GM12878 (cell line): ENCODE data around the gene RERE. TPM values are rescaled to one million over a fixed set of nuclear protein-coding genes. Genes with fewer than 3 reads are reported as not detected.

ENCODE experiments used
- ATAC-seq: fragments of 200-7000 bp; cut with Tn5 transposase; 3 replicates; pipeline ENCODE4 v1.9.1; 2020; ENCODE audit warnings: mild to moderate bottlenecking, moderate library complexity
- BruUV-seq: library from RNA; stranded (reverse); fragments of 400-500 nt; replicated peaks from 2 replicates; lab custom pipeline; 2021; lab: Mats Ljungman, UMichigan
- CTCF ChIA-PET: fragments of 300-600 bp; sonication (Branson Sonifier 250); formaldehyde crosslinking; extraction: SDS; loops from one replicate; lab custom pipeline; 2021; ENCODE audit warnings: inconsistent platforms; lab: Yijun Ruan, JAX
- POLR2A ChIA-PET: fragments of 350-600 bp; formaldehyde crosslinking; extraction: SDS; loops from one replicate; lab custom pipeline; 2021; ENCODE audit warnings: inconsistent platforms; lab: Charles Lee
- RAD21 ChIA-PET: fragments of 300-600 bp; sonication (Branson Sonifier 250); formaldehyde crosslinking; loops from one replicate; lab custom pipeline; 2023; ENCODE audit warnings: antibody characterized with exemption; ENCODE audit not compliant: unreplicated experiment; lab: Charles Lee
- SMC1A ChIA-PET: fragments of 300-600 bp; sonication (Branson Sonifier 250); formaldehyde crosslinking; loops from one replicate; lab custom pipeline; 2023; ENCODE audit not compliant: unreplicated experiment, uncharacterized antibody; lab: Charles Lee
- DNase-seq: peaks from one replicate; pipeline ENCODE4 v3.0.0-alpha.2; 2011; ENCODE audit warnings: low read depth, low spot score
- FAIRE-seq: peaks from 3 replicates; lab custom pipeline; 2011; peaks lifted over from hg19 to GRCh38; lab: Jason Lieb, UNC
- H2AFZ ChIP-seq: 2 replicates; pipeline ENCODE4 v1.6.0; 2011; ENCODE audit warnings: low read depth, low read length, control low read depth; ENCODE audit not compliant: control insufficient read depth
- H3K27ac ChIP-seq: 2 replicates; pipeline ENCODE4 v1.5.1; 2011; ENCODE audit warnings: control low read depth; ENCODE audit not compliant: control insufficient read depth, insufficient read depth
- H3K27me3 ChIP-seq, 2 experiments: replicated peaks in 1 of 2; 2 replicates each; pipeline versions ENCODE4 v1.6.0 to v1.6.1; 2011; ENCODE audit warnings: low read length in 1 of 2; ENCODE audit not compliant: control insufficient read depth in 2 of 2, insufficient read depth in 2 of 2
- H3K36me3 ChIP-seq, 2 experiments: 2 replicates each; pipeline ENCODE4 v1.5.1; 2011; ENCODE audit warnings: low read length in 1 of 2; ENCODE audit not compliant: control insufficient read depth in 2 of 2, insufficient read depth in 2 of 2
- H3K4me1 ChIP-seq: 2 replicates; pipeline ENCODE4 v1.6.1; 2011; ENCODE audit warnings: mild to moderate bottlenecking, low read length, moderate library complexity, mixed read lengths; ENCODE audit not compliant: control insufficient read depth, insufficient read depth
- H3K4me2 ChIP-seq: 2 replicates; pipeline ENCODE4 v1.6.0; 2011; ENCODE audit warnings: control low read depth; ENCODE audit not compliant: control insufficient read depth, insufficient read depth
- H3K4me3 ChIP-seq: fragments of 200-600 bp; sonication (generic); 2 replicates; pipeline ENCODE4 v1.5.1; 2016
- H3K79me2 ChIP-seq: 2 replicates; pipeline ENCODE4 v1.6.0; 2011; ENCODE audit warnings: low read length; ENCODE audit not compliant: control insufficient read depth, insufficient read depth
- H3K9ac ChIP-seq: 2 replicates; pipeline ENCODE4 v1.8.0; 2011; ENCODE audit warnings: low read length, control low read depth, mixed read lengths; ENCODE audit not compliant: control insufficient read depth, insufficient read depth
- H3K9me3 ChIP-seq: replicated peaks from 3 replicates; pipeline ENCODE4 v1.5.1; 2011; ENCODE audit warnings: mild to moderate bottlenecking, low read length; ENCODE audit not compliant: control insufficient read depth, insufficient read depth
- H4K20me1 ChIP-seq: 2 replicates; pipeline ENCODE4 v1.6.0; 2011; ENCODE audit not compliant: control insufficient read depth, insufficient read depth
- ATF2 ChIP-seq: IDR thresholded peaks from 2 replicates; pipeline ENCODE4 v1.6.1; 2012; ENCODE audit warnings: low read length, inconsistent platforms
- BMI1 ChIP-seq: fragments of 450-650 bp; IDR thresholded peaks from 2 replicates; pipeline ENCODE4 v1.6.1; 2016; ENCODE audit warnings: mild to moderate bottlenecking, moderate library complexity, borderline replicate concordance
- CHD1 ChIP-seq: IDR thresholded peaks from 2 replicates; pipeline ENCODE4 v1.6.1; 2012; ENCODE audit warnings: low read depth, low read length, improper control_type of control experiment
- DPF2 ChIP-seq: fragments of 450-650 bp; IDR thresholded peaks from 2 replicates; pipeline ENCODE4 v1.6.1; 2017; ENCODE audit warnings: mild to moderate bottlenecking
- E4F1 ChIP-seq: fragments of 450-650 bp; IDR thresholded peaks from 2 replicates; pipeline ENCODE4 v1.6.1; 2018; ENCODE audit warnings: borderline replicate concordance, mild to moderate bottlenecking; ENCODE audit not compliant: partially characterized antibody
- EGR1 ChIP-seq, 2 experiments: IDR thresholded peaks; 1 replicate in 1 of 2; 2 replicates in 1 of 2; pipeline ENCODE4 v1.6.1; 2011 to 2012; ENCODE audit warnings: low read depth in 2 of 2, low read length in 2 of 2, borderline replicate concordance in 1 of 2, mild to moderate bottlenecking in 1 of 2, moderate library complexity in 1 of 2
- GATAD2B ChIP-seq: fragments of 450-650 bp; conservative IDR thresholded peaks from 2 replicates; pipeline ENCODE4 v1.6.1; 2017; ENCODE audit warnings: low read depth, mild to moderate bottlenecking, moderate library complexity
- HDGF ChIP-seq: fragments of 450-650 bp; IDR thresholded peaks from 2 replicates; pipeline ENCODE4 v1.6.1; 2016; ENCODE audit warnings: antibody characterized with exemption
- JUNB ChIP-seq: IDR thresholded peaks from 2 replicates; pipeline ENCODE4 v1.6.1; 2016; ENCODE audit warnings: antibody characterized with exemption, mild to moderate bottlenecking
- MEF2B ChIP-seq: fragments of 450-650 bp; IDR thresholded peaks from 2 replicates; pipeline ENCODE4 v1.6.1; 2018; ENCODE audit warnings: mild to moderate bottlenecking, moderate library complexity; ENCODE audit not compliant: partially characterized antibody, poor library complexity, severe bottlenecking
- MLLT1 ChIP-seq: fragments of 450-650 bp; IDR thresholded peaks from 2 replicates; pipeline ENCODE4 v1.6.1; 2016; ENCODE audit warnings: mild to moderate bottlenecking
- MXI1 ChIP-seq: fragments of 150-350 bp; IDR thresholded peaks from 2 replicates; pipeline ENCODE4 v1.6.1; 2011; ENCODE audit warnings: low read depth, mild to moderate bottlenecking, inconsistent platforms, low read length, improper control_type of control experiment
- NFIC ChIP-seq: IDR thresholded peaks from 2 replicates; pipeline ENCODE4 v1.6.1; 2012; ENCODE audit warnings: low read depth, mild to moderate bottlenecking, inconsistent platforms, low read length, moderate library complexity
- RB1 ChIP-seq: fragments of 450-650 bp; formaldehyde crosslinking; IDR thresholded peaks from 2 replicates; pipeline ENCODE4 v1.6.1; 2017; ENCODE audit warnings: mild to moderate bottlenecking, borderline replicate concordance
- RUNX3 ChIP-seq: IDR thresholded peaks from 2 replicates; pipeline ENCODE4 v1.6.1; 2012; ENCODE audit warnings: low read length, inconsistent platforms
- SMAD1 ChIP-seq: fragments of 450-650 bp; IDR thresholded peaks from 2 replicates; pipeline ENCODE4 v1.6.1; 2018; ENCODE audit warnings: mild to moderate bottlenecking, low read depth; ENCODE audit not compliant: partially characterized antibody
- ZSCAN29 ChIP-seq: fragments of 450-650 bp; IDR thresholded peaks from 2 replicates; pipeline ENCODE4 v1.6.1; 2017; ENCODE audit warnings: mild to moderate bottlenecking, moderate library complexity
- WGBS: methylation state at CpG from one replicate; pipeline ENCODE4 v1.1.6; 2016; ENCODE audit warnings: low lambda C conversion rate; ENCODE audit not compliant: insufficient replicate concordance, insufficient coverage; ENCODE audit errors: missing lambda C conversion rate; 5-methylcytosine and 5-hydroxymethylcytosine counted together
- in situ Hi-C: fragments of 300-500 bp; cut with MboI; formaldehyde crosslinking; loops from 9 replicates; pipeline ENCODE4 v1.14.3; 2018; ENCODE audit warnings: mixed read lengths
- intact Hi-C: fragments of 100-400 bp; cut with micrococcal nuclease; formaldehyde crosslinking; loops from one replicate; pipeline ENCODE4 v1.14.2; 2022; ENCODE audit not compliant: unreplicated experiment
- polyA plus RNA-seq, 11 experiments: library from polyadenylated mRNA; depleted of rRNA in 4 of 11; unstranded in 6 of 11; stranded (reverse) in 5 of 11; fragments of >200 nt; fragmentation: Nextera tagmentation in 4 of 11; fragmentation: Illumina TruSeq in 1 of 11; extraction: Ambion mirVana in 4 of 11; extraction: Trizol in 1 of 11; gene quantifications; 1 replicate in 1 of 11; 2 replicates in 10 of 11; pipeline versions ENCODE4 v1.2.1 to v1.2.3, GENCODE V29; 2011 to 2016; ENCODE audit warnings: inconsistent platforms in 2 of 11, missing spikeins in 2 of 11, low read depth in 1 of 11
- total RNA-seq, 4 experiments: library from RNA; depleted of rRNA in 3 of 4; stranded (reverse); fragments of >200 nt in 3 of 4; fragmentation: Illumina TruSeq in 1 of 4; extraction: Trizol in 1 of 4; gene quantifications; 2 replicates each; pipeline versions ENCODE4 v1.2.1 to v1.2.3, GENCODE V29; 2013 to 2021

RERE gene
- total and polyA plus RNA-seq, 10 of the 15 experiments (the other 5 are each of a cell fraction or from before 2014, with no cell fraction given): 5.2 to 60.5 (median 20.2) TPM

- ChIA-PET CTCF (interaction anchor here (0.9 to 7.6 kb wide), 13 partner anchors 8 to 188 kb away, joined by 3 to 50 read pairs (median 6); no protein-coding TSS in a partner anchor), SMC1A (interaction anchor here (0.6 to 20.2 kb wide), 18 partner anchors 9 to 188 kb away, joined by 3 to 587 read pairs (median 6); no protein-coding TSS in a partner anchor), RAD21 (interaction anchor here (0.9 to 19.8 kb wide), 7 partner anchors 8 to 188 kb away, joined by 3 to 384 read pairs (median 5); no protein-coding TSS in a partner anchor), POLR2A (interaction anchor here (0.6 to 5.2 kb wide), 11 partner anchors 10 to 217 kb away, joined by 3 to 40 read pairs (median 3); partner anchors contain the start of gene ENO1)
- in situ Hi-C loops: no loop called here
- Histone ChIP-seq H3K4me1 (peaks cover 56% of the 10 kb centered on the region), H3K9ac (peak overlapping the region; percentile 24), H4K20me1 (no peaks in the 10 kb centered on the region), H3K36me3 (no peaks in the 10 kb centered on the region; a peak in 1 of 4 replicates), H2AFZ (no peak overlapping the region; the same call in 1 of the 2 replicates), H3K4me2 (peak overlapping the region; percentile 67), H3K27ac (peak overlapping the region; percentile 79), H3K27me3 (no peaks in the 10 kb centered on the region), H3K9me3 (no peaks in the 10 kb centered on the region; the same call in 2 of the 3 replicates), H3K79me2 (peaks cover 76% of the 10 kb centered on the region), H3K4me3 (no peak overlapping the region)
- 68% methylated on average over 8 of the region's 8 CpGs for WGBS
- peak; percentile 72 for DNase-seq
- peak; percentile 63 for ATAC-seq
- no TSS peak for BruUV-seq
- intact Hi-C loops: no loop called here
- no peak for FAIRE-seq
- TF ChIP-seq EGR1 (IDR thresholded peaks at IDR 0.05; ENCODE audit: borderline replicate concordance in 1 of 2, low read depth in 2 of 2, low read length in 2 of 2): no peak
- peak; percentile 54 for TF ChIP-seq SMAD1
- no peak for TF ChIP-seq MXI1
- TF ChIP-seq RUNX3: 0 out of 2 replicates have a peak, but pooled peaks have one; percentile 3
- 0 out of 2 replicates have a peak, but pooled peaks have one; percentile 8 for TF ChIP-seq DPF2
- 0 out of 2 replicates have a peak, but pooled peaks have one; percentile 52 for TF ChIP-seq HDGF
- TF ChIP-seq ZSCAN29: no peak
- no peak for TF ChIP-seq CHD1
- peak; percentile 30 for TF ChIP-seq MEF2B
- peak; percentile 81 for TF ChIP-seq ATF2
- TF ChIP-seq BMI1: no peak
- TF ChIP-seq RB1: no peak
- TF ChIP-seq NFIC: peak; percentile 72
- peak; percentile 67 for TF ChIP-seq JUNB
- no peak for TF ChIP-seq E4F1
- TF ChIP-seq MLLT1: peak; percentile 30; the same call in 1 of the 2 replicates
- TF ChIP-seq GATAD2B: no peak
Observed at GRCh38 chr1:8661185-8662110, 156.0 kb downstream of the RERE start.
